ENCODE measurements around the gene SLPI. TPM values are rescaled to one million over a fixed set of nuclear protein-coding genes. Genes with fewer than 3 reads are reported as not detected.

The SLPI gene
- total RNA-seq, 1 experiment from 2014 or later: 5.4 TPM

- H3K9me3 ChIP-seq (ENCODE audit: control insufficient read depth in 1 of 2, insufficient read depth in 1 of 2, low read depth in 1 of 2, low read length in 2 of 2): no peaks in the 10 kb centered on the region
- intact Hi-C loops (cut with micrococcal nuclease): no loop called here
- no peaks in the 10 kb centered on the region for H3K9me2 ChIP-seq (ENCODE audit: insufficient read depth)
- no peak overlapping the region for H3K27ac ChIP-seq (ENCODE audit: low read depth, low read length)
- ATAC-seq (no peak), DNase-seq (ENCODE audit: low read depth, low spot score) (no peak)
- no peaks in the 10 kb centered on the region for H3K79me2 ChIP-seq (ENCODE audit: insufficient read depth, low read length)
- peaks cover 11% of the 10 kb centered on the region; the same call in 1 of the 2 replicates for H3K27me3 ChIP-seq (ENCODE audit: insufficient read depth, low read length)
- ChIA-PET CTCF (no interaction called here), RAD21 (ENCODE audit: low non-redundant PET in 1 of 2, low total read pairs in 2 of 2, uncharacterized antibody in 2 of 2, unreplicated experiment in 2 of 2) (no interaction called here), POLR2A (no interaction called here)
- no peak overlapping the region for H3K4me2 ChIP-seq (ENCODE audit: low read length)
- H4K20me1 ChIP-seq (ENCODE audit: insufficient read depth): no peaks in the 10 kb centered on the region
- H3K36me3 ChIP-seq (ENCODE audit: control insufficient read depth in 1 of 2, insufficient read depth in 2 of 2, low read length in 2 of 2): no peaks in the 10 kb centered on the region
- TF ChIP-seq MAX (IDR thresholded peaks at IDR 0.05) (no peak), CEBPB (IDR thresholded peaks at IDR 0.05; ENCODE audit: low read depth) (no peak), EGR1 (IDR thresholded peaks at IDR 0.05; ENCODE audit: low read depth) (no peak), ATF3 (IDR thresholded peaks at IDR 0.05) (no peak), ZFX (IDR thresholded peaks at IDR 0.05) (no peak), EZH2 (IDR thresholded peaks at IDR 0.05) (no peak), REST (IDR thresholded peaks at IDR 0.05; ENCODE audit: low read depth) (no peak), YY1 (IDR thresholded peaks at IDR 0.05; ENCODE audit: extremely low read depth, insufficient replicate concordance, low read depth, low read length) (no peak), JUND (IDR thresholded peaks at IDR 0.05) (no peak), SRF (IDR thresholded peaks at IDR 0.05; ENCODE audit: low read depth) (no peak)
- BruUV-seq (replicated peaks): no TSS peak
- no peak overlapping the region for H3K9ac ChIP-seq (ENCODE audit: low read length)
- H3K4me1 ChIP-seq (ENCODE audit: control insufficient read depth in 1 of 2, insufficient read depth in 2 of 2, low read length in 2 of 2): no peaks in the 10 kb centered on the region
- H3K4me3 ChIP-seq (replicated peaks in 1 of 2; ENCODE audit: low read depth in 1 of 2, low read length in 2 of 2): no peak overlapping the region
- H2AFZ ChIP-seq (ENCODE audit: low read depth, low read length, poor library complexity, severe bottlenecking): no peak overlapping the region
Observed at GRCh38 chr20:45212836-45213235, 41.5 kb downstream of the SLPI start.

All from HCT116 (cell line).